Progenitor cell of endocrine pancreas (in vitro differentiated cells): ENCODE data around the gene ALKBH5. TPM values are rescaled to one million over a fixed set of nuclear protein-coding genes. Genes with fewer than 3 reads are reported as not detected.
A peak's percentile ranks its signal among the peaks of the same experiment; 100 is the strongest.

Source experiments
- DNase-seq: peaks from one replicate; pipeline ENCODE4 v3.0.0; 2021; ENCODE audit warnings: low spot score; ENCODE audit not compliant: unreplicated experiment
- H3K27ac Mint-ChIP-seq: 2 replicates; pipeline ENCODE4 v1.8.0; 2021; ENCODE audit warnings: mild to moderate bottlenecking, moderate library complexity, mixed read lengths
- H3K27me3 Mint-ChIP-seq: 2 replicates; pipeline ENCODE4 v1.8.0; 2021; ENCODE audit warnings: mixed read lengths
- H3K36me3 Mint-ChIP-seq: 2 replicates; pipeline ENCODE4 v1.8.0; 2022; ENCODE audit warnings: mixed read lengths; ENCODE audit not compliant: insufficient read depth
- H3K4me1 Mint-ChIP-seq: 2 replicates; pipeline ENCODE4 v1.8.0; 2021; ENCODE audit warnings: low read depth, mixed read lengths
- H3K4me3 Mint-ChIP-seq: 2 replicates; pipeline ENCODE4 v1.8.0; 2021; ENCODE audit warnings: low read depth, mild to moderate bottlenecking, moderate library complexity, mixed read lengths
- H3K9me3 Mint-ChIP-seq: 2 replicates; pipeline ENCODE4 v1.8.0; 2021; ENCODE audit warnings: low read depth, mixed read lengths
- CTCF ChIP-seq: fragments of 200-600 bp; sonication (generic); IDR thresholded peaks from one replicate; pipeline ENCODE4 v1.5.0; 2021; ENCODE audit warnings: antibody characterized with exemption, mild to moderate bottlenecking; ENCODE audit not compliant: unreplicated experiment
- total RNA-seq: library from RNA; stranded (reverse); gene quantifications from 2 replicates; pipeline ENCODE4 v1.2.1, GENCODE V29; 2021

The ALKBH5 gene
- total RNA-seq, 1 donor from 2014 or later, result 78.1 TPM

DNA sequence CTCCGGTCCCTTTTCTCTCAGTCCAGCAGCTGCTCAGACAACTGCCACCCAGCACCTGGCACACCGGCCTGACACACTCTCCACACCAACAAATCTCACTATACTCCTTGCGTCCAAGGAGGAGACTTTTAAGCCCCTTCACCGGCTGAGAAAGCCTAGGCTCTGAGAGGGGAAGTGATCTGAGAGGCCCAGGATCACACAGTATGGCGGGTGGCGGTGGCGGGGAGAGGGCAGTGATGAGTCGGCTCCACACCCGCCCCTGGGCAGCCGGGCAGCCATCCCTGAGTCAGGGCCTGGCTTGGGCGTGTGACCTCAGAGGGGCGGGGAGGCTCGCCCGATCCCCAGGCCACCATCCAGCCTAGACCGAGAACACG lies 74.3 kb downstream of the ALKBH5 start:
- Mint-ChIP-seq H3K36me3 (peaks cover 1% of the 10 kb centered on the region), H3K27ac (peak overlapping the region; percentile 99), H3K9me3 (no peaks in the 10 kb centered on the region), H3K4me3 (peak overlapping the region; percentile 93), H3K4me1 (peaks cover 18% of the 10 kb centered on the region), H3K27me3 (no peaks in the 10 kb centered on the region)
- peak; percentile 41 for DNase-seq
- TF ChIP-seq CTCF, result no peak

GRCh38 chr17:18258356-18259038 lies 74.9 kb downstream of the ALKBH5 start, which contains the start of gene FLII:
TSS of gene FLII (minus strand) at chr17:18258738. CDS start at chr17:18258690, 48 bp downstream.
- Mint-ChIP-seq H3K27ac (peak within 1 kb of the TSS; percentile 99), H3K4me3 (peak within 1 kb of the TSS; percentile 93), H3K36me3 (peaks cover 3% of the 10 kb centered on the region), H3K9me3 (no peaks in the 10 kb centered on the region), H3K4me1 (peaks cover 18% of the 10 kb centered on the region), H3K27me3 (no peaks in the 10 kb centered on the region)
- no peak for TF ChIP-seq CTCF
- peak; percentile 38 for DNase-seq

Other genes starting within 250 kb of the ALKBH5 start
- gene TOM1L2, start 211.4 kb upstream of the ALKBH5 start, total RNA-seq, result 29.4 and 30.5 TPM in 2 replicates
- 13.3 and 15.4 TPM in 2 replicates for gene DRC3, start 211.0 kb upstream of the ALKBH5 start, total RNA-seq
- gene ATPAF2, start 144.7 kb upstream of the ALKBH5 start, total RNA-seq, result 25.3 and 31.5 TPM in 2 replicates
- gene GID4, start 144.4 kb upstream of the ALKBH5 start, total RNA-seq, result 10.2 and 12.1 TPM in 2 replicates
- 42.9 and 49.3 TPM in 2 replicates for gene DRG2, start 95.9 kb upstream of the ALKBH5 start, total RNA-seq
- 3.3 and 3.9 TPM in 2 replicates for gene MYO15A, start 75.1 kb upstream of the ALKBH5 start, total RNA-seq
- gene LLGL1, start 41.8 kb downstream of the ALKBH5 start, total RNA-seq, result 75.8 and 76.7 TPM in 2 replicates
- 256 and 260 TPM in 2 replicates for gene FLII, start 74.9 kb downstream of the ALKBH5 start, total RNA-seq
- 18.4 and 22.2 TPM in 2 replicates for gene MIEF2, start 76.8 kb downstream of the ALKBH5 start, total RNA-seq
- 60.4 and 63.2 TPM in 2 replicates for gene TOP3A, start 131.2 kb downstream of the ALKBH5 start, total RNA-seq
- 16.6 and 17.7 TPM in 2 replicates for gene SMCR8, start 131.5 kb downstream of the ALKBH5 start, total RNA-seq
- 36.1 and 36.6 TPM in 2 replicates for gene SHMT1, start 179.7 kb downstream of the ALKBH5 start, total RNA-seq
- not detected in 2 replicates for gene EVPLL, start 193.9 kb downstream of the ALKBH5 start, total RNA-seq